SK-N-SH (cell line): ENCODE data around the gene HS6ST1. TPM values are rescaled to one million over a fixed set of nuclear protein-coding genes. Genes with fewer than 3 reads are reported as not detected.

ENCODE experiments used
- CTCF ChIA-PET: fragments of 300-600, 350-600 bp; formaldehyde crosslinking; extraction: SDS; loops from one replicate; lab custom pipeline; 2021; lab: Yijun Ruan, JAX
- POLR2A ChIA-PET: fragments of 350-600 bp; sonication (Branson Sonifier 250); formaldehyde crosslinking; extraction: SDS; loops from one replicate; lab custom pipeline; 2020; ENCODE audit warnings: antibody characterized with exemption, inconsistent platforms; lab: Yijun Ruan, JAX
- DNase-seq: peaks from one replicate; pipeline ENCODE4 v3.0.0; 2012
- H2AFZ ChIP-seq: fragments of 200-600 bp; sonication (generic); 2 replicates; pipeline ENCODE4 v1.8.1; 2016; ENCODE audit warnings: antibody characterized with exemption, mild to moderate bottlenecking, low read depth
- H3F3A ChIP-seq: fragments of 200-600 bp; sonication (generic); replicated peaks from 2 replicates; pipeline ENCODE3; 2016; ENCODE audit warnings: antibody characterized with exemption, mild to moderate bottlenecking; ENCODE audit not compliant: insufficient read depth
- H3K27ac ChIP-seq, 2 experiments: fragments of 200-500 bp in 1 of 2; fragments of 200-600 bp in 1 of 2; sonication (Bioruptor generic) in 1 of 2; sonication (generic), shearing (Covaris generic) in 1 of 2; 2 replicates each; pipeline versions ENCODE4 v1.5.1 to v1.6.1; 2014 to 2016; ENCODE audit warnings: low read depth in 2 of 2, inconsistent platforms in 1 of 2, low read length in 1 of 2, mild to moderate bottlenecking in 1 of 2, mixed read lengths in 1 of 2
- H3K27me3 ChIP-seq: fragments of 200-600 bp; sonication (generic), shearing (Covaris generic); 2 replicates; pipeline ENCODE4 v1.6.1; 2016; ENCODE audit warnings: mixed run types; ENCODE audit not compliant: insufficient read depth
- H3K36me3 ChIP-seq, 2 experiments: fragments of 200-500 bp in 1 of 2; fragments of 200-600 bp in 1 of 2; sonication (Bioruptor generic) in 1 of 2; sonication (generic) in 1 of 2; replicated peaks in 1 of 2; 2 replicates each; pipeline versions ENCODE3 to v1.5.1; 2014 to 2016; ENCODE audit warnings: low read length in 1 of 2, mild to moderate bottlenecking in 1 of 2; ENCODE audit not compliant: insufficient read depth in 2 of 2, control insufficient read depth in 1 of 2
- H3K4me1 ChIP-seq, 2 experiments: fragments of 200-500 bp in 1 of 2; fragments of 200-600 bp in 1 of 2; sonication (Bioruptor generic) in 1 of 2; sonication (generic), shearing (Covaris generic) in 1 of 2; 2 replicates each; pipeline versions ENCODE4 v1.5.1 to v1.6.1; 2014 to 2016; ENCODE audit warnings: low read depth in 1 of 2, low read length in 1 of 2, mixed run types in 1 of 2; ENCODE audit not compliant: insufficient read depth in 2 of 2, control insufficient read depth in 1 of 2
- H3K4me2 ChIP-seq: fragments of 200-600 bp; sonication (generic), shearing (Covaris generic); 2 replicates; pipeline ENCODE4 v1.6.1; 2017; ENCODE audit warnings: mixed run types
- H3K4me3 ChIP-seq, 2 experiments: fragments of 200-500 bp in 1 of 2; fragments of 200-600 bp in 1 of 2; sonication (Bioruptor generic) in 1 of 2; sonication (generic), shearing (Covaris generic) in 1 of 2; 2 replicates each; pipeline versions ENCODE4 v1.5.1 to v1.8.1; 2014 to 2016; ENCODE audit warnings: low read depth in 2 of 2, inconsistent platforms in 1 of 2, low read length in 1 of 2, mild to moderate bottlenecking in 1 of 2, mixed read lengths in 1 of 2, moderate library complexity in 1 of 2
- H3K79me2 ChIP-seq: fragments of 200-600 bp; sonication (generic); 2 replicates; pipeline ENCODE4 v1.8.1; 2017; ENCODE audit warnings: mild to moderate bottlenecking; ENCODE audit not compliant: insufficient read depth
- H3K9ac ChIP-seq: fragments of 200-600 bp; sonication (generic); 2 replicates; pipeline ENCODE4 v1.6.1; 2017; ENCODE audit warnings: mixed run types
- H3K9me2 ChIP-seq: fragments of 200-600 bp; sonication (generic); 2 replicates; pipeline ENCODE4 v1.6.1; 2017; ENCODE audit warnings: mixed run types
- H3K9me3 ChIP-seq: fragments of 200-600 bp; sonication (generic); 2 replicates; pipeline ENCODE4 v1.6.1; 2017; ENCODE audit warnings: mixed run types, mild to moderate bottlenecking, moderate library complexity
- H4K20me1 ChIP-seq: fragments of 200-600 bp; sonication (generic); 2 replicates; pipeline ENCODE4 v1.6.1; 2017; ENCODE audit warnings: mild to moderate bottlenecking, mixed run types; ENCODE audit not compliant: insufficient read depth
- CHD2 ChIP-seq: fragments of 150-350 bp; IDR thresholded peaks from 2 replicates; pipeline ENCODE4 v1.6.1; 2018; ENCODE audit warnings: low read length; ENCODE audit not compliant: partially characterized antibody
- FOSL2 ChIP-seq: IDR thresholded peaks from 2 replicates; pipeline ENCODE4 v1.4.0; 2012; ENCODE audit warnings: low read depth, mild to moderate bottlenecking, moderate library complexity, borderline replicate concordance
- FOXM1 ChIP-seq: IDR thresholded peaks from 2 replicates; pipeline ENCODE4 v1.4.0; 2012; ENCODE audit warnings: low read depth, mild to moderate bottlenecking
- GATA2 ChIP-seq: sonication (generic); formaldehyde crosslinking; IDR thresholded peaks from 2 replicates; pipeline ENCODE4 v1.5.0; 2020; ENCODE audit warnings: mild to moderate bottlenecking, missing genetic modification reagents
- IRF3 ChIP-seq: fragments of 150-350 bp; IDR thresholded peaks from 2 replicates; pipeline ENCODE4 v1.6.1; 2016; ENCODE audit warnings: mild to moderate bottlenecking, low read depth, low read length
- JUND ChIP-seq: IDR thresholded peaks from 2 replicates; pipeline ENCODE4 v1.4.0; 2012
- MEF2A ChIP-seq: IDR thresholded peaks from 2 replicates; pipeline ENCODE4 v1.4.0; 2012; ENCODE audit warnings: low read depth, borderline replicate concordance
- MXI1 ChIP-seq: IDR thresholded peaks from 2 replicates; pipeline ENCODE4 v1.6.1; 2012; ENCODE audit warnings: mild to moderate bottlenecking, low read depth, low read length, improper control_type of control experiment
- NFIC ChIP-seq: IDR thresholded peaks from 2 replicates; pipeline ENCODE4 v1.4.0; 2012; ENCODE audit warnings: borderline replicate concordance
- NRF1 ChIP-seq: IDR thresholded peaks from 2 replicates; pipeline ENCODE4 v1.6.1; 2012; ENCODE audit warnings: low read depth, mild to moderate bottlenecking, low read length
- RAD21 ChIP-seq: IDR thresholded peaks from 2 replicates; pipeline ENCODE4 v1.6.1; 2012; ENCODE audit warnings: mild to moderate bottlenecking, low read length
- RCOR1 ChIP-seq: fragments of 150-350 bp; IDR thresholded peaks from 2 replicates; pipeline ENCODE4 v1.6.1; 2017; ENCODE audit warnings: antibody characterized with exemption, low read length
- RFX5 ChIP-seq: IDR thresholded peaks from 2 replicates; pipeline ENCODE4 v1.6.1; 2012; ENCODE audit warnings: mild to moderate bottlenecking, improper control_type of control experiment, low read length
- RXRA ChIP-seq: IDR thresholded peaks from 2 replicates; pipeline ENCODE4 v1.4.0; 2012; ENCODE audit warnings: low read depth, mild to moderate bottlenecking, borderline replicate concordance
- TAF1 ChIP-seq: IDR thresholded peaks from 2 replicates; pipeline ENCODE4 v1.6.1; 2012; ENCODE audit warnings: low read depth, mild to moderate bottlenecking, low read length, moderate library complexity, borderline replicate concordance
- TCF12 ChIP-seq: IDR thresholded peaks from 2 replicates; pipeline ENCODE4 v1.4.0; 2012
- TEAD4 ChIP-seq: IDR thresholded peaks from 2 replicates; pipeline ENCODE4 v1.4.0; 2012; ENCODE audit warnings: mild to moderate bottlenecking, borderline replicate concordance; ENCODE audit not compliant: insufficient read depth
- USF1 ChIP-seq: IDR thresholded peaks from 2 replicates; pipeline ENCODE4 v1.4.0; 2012; ENCODE audit warnings: low read depth, borderline replicate concordance
- WGBS: methylation state at CpG from one replicate; pipeline ENCODE4 v1.1.6; 2017; ENCODE audit warnings: low lambda C conversion rate; 5-methylcytosine and 5-hydroxymethylcytosine counted together
- polyA plus RNA-seq, 3 experiments: library from polyadenylated mRNA; depleted of rRNA; stranded (reverse); fragments of >200 nt; gene quantifications; 2 replicates each; pipeline ENCODE4 v1.2.3, GENCODE V29; 2012
- TF ChIP-seq, protein P1 (sequence below): IDR thresholded peaks from 2 replicates; pipeline ENCODE4 v1.4.0; 2012; ENCODE audit warnings: low read depth

Gene HS6ST1
- polyA plus RNA-seq, 1 of the 3 experiments (the other 2 are of a cell fraction) = 5.9 TPM

DNA sequence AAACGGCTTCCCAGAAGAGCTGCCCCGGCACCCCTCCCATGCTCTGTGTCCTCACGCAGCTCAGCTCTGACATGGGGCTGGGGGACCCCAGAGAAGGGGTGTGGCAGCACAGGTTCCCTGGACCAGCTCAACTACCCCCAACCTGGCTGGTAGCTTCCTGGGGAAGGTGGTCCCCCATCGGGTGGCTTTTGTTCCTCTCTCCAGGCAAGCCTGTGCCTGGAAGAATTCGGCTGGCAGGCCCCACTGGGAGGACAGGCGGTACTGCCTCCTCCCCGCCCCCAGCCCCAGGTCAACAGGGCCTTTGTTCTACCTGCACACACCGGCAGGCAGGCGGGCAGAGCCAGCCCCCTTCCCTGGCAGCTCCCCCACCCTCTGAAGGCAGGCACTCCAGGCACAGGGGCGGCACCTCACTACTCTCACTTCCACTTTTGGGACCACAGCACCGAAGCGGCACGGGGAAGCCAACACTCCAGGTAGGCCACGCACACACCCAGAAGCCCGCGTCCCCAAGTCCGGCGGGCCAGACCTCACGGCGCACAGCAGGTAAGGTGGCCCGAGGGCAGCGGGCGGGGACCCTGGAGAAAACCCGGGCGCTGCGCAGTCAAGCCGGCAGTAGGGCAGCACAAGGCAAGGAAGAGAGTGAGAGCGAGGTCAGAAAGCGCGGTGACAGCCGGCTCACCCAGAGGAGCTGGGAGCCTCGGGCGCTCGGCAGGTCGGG is 1.3 kb downstream of the HS6ST1 start:
- no peak overlapping the region for H3K27ac ChIP-seq
- no peak overlapping the region for H3K9ac ChIP-seq
- H2AFZ ChIP-seq = no peak overlapping the region
- H3K4me1 ChIP-seq = peaks cover 3 to 58% of the 10 kb centered on the region in 2 experiments; a peak in 2 of 4 replicates
- CTCF ChIA-PET = interaction anchor here (0.7 to 3.3 kb wide), 5 partner anchors 34 to 1606 kb away, joined by 3 to 23 read pairs (median 4); no protein-coding TSS in a partner anchor
- DNase-seq = peak; percentile 63
- no peak for TF ChIP-seq MXI1
- TF ChIP-seq USF1 = no peak
- no peak for TF ChIP-seq RXRA
- TF ChIP-seq RCOR1 = no peak
- TF ChIP-seq, protein P1, sequence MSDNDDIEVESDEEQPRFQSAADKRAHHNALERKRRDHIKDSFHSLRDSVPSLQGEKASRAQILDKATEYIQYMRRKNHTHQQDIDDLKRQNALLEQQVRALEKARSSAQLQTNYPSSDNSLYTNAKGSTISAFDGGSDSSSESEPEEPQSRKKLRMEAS = no peak
- TF ChIP-seq JUND = no peak
- TF ChIP-seq NFIC = no peak
- no peak for TF ChIP-seq TCF12
- TF ChIP-seq NRF1 = no peak
- no peak for TF ChIP-seq RFX5
- H3F3A ChIP-seq = no peaks in the 10 kb centered on the region
- peaks cover 0 to 2% of the 10 kb centered on the region in 2 experiments for H3K36me3 ChIP-seq
- H4K20me1 ChIP-seq = peaks cover 52% of the 10 kb centered on the region
- H3K4me2 ChIP-seq = peak overlapping the region; percentile 96
- no peaks in the 10 kb centered on the region for H3K9me3 ChIP-seq
- no peaks in the 10 kb centered on the region for H3K27me3 ChIP-seq
- POLR2A ChIA-PET = interaction anchor here (1.1 to 1.2 kb wide), 2 partner anchors 96 to 109 kb away, joined by 3 read pairs; no protein-coding TSS in a partner anchor
- WGBS = 34% methylated on average over 26 of the region's 35 CpGs
- H3K79me2 ChIP-seq = peaks cover 6% of the 10 kb centered on the region; the same call in 1 of the 2 replicates
- H3K9me2 ChIP-seq = no peaks in the 10 kb centered on the region
- peak overlapping the region; percentile 64 for H3K4me3 ChIP-seq

DNA sequence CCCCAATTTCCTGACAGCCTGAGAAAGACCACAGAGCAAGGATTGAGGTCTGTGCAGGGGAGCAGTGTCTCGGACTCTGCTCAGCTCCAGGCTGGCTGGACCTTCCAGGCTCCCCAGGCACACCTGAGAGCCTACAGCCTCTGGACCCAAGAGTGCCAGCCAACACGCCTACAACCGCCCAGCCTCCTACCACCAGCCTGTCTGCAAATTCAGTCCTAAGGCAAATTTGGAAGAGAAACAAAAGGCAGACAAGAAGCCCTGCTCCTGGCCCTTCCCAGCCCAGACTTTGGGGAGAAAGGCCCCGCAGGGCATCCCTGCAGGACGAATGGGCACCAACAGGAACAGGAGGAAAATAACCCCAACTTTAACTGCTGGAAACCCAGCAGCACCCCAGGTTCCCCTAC is 1.9 kb downstream of the HS6ST1 start:
- POLR2A ChIA-PET = interaction anchor here (1.1 to 1.2 kb wide), 2 partner anchors 96 to 110 kb away, joined by 3 read pairs; no protein-coding TSS in a partner anchor
- Histone ChIP-seq H3K27me3 (no peaks in the 10 kb centered on the region), H3K9ac (no peak overlapping the region), H3K4me2 (peak overlapping the region; percentile 96), H2AFZ (no peak overlapping the region), H3K79me2 (peaks cover 6% of the 10 kb centered on the region; the same call in 1 of the 2 replicates), H3F3A (no peaks in the 10 kb centered on the region), H3K36me3 (peaks cover 0 to 2% of the 10 kb centered on the region in 2 experiments), H3K9me2 (no peaks in the 10 kb centered on the region), H3K4me3 (peak overlapping the region; percentile 64), H3K9me3 (no peaks in the 10 kb centered on the region), H3K27ac (no peak overlapping the region)
- CTCF ChIA-PET = interaction anchor here (0.7 to 3.3 kb wide), 6 partner anchors 34 to 1606 kb away, joined by 3 to 23 read pairs (median 4); no protein-coding TSS in a partner anchor
- 100% methylated on average over 4 of the region's 5 CpGs for WGBS
- TF ChIP-seq FOXM1 = no peak
- no peak for TF ChIP-seq CHD2
- TF ChIP-seq TEAD4 = no peak
- no peak for TF ChIP-seq MEF2A
- TF ChIP-seq RAD21 = no peak
- no peak for TF ChIP-seq TAF1
- TF ChIP-seq, protein P1 = no peak
- no peak for TF ChIP-seq RCOR1
- no peak for TF ChIP-seq USF1
- TF ChIP-seq FOSL2 = no peak
- no peak for TF ChIP-seq GATA2
- no peak for TF ChIP-seq IRF3
- TF ChIP-seq, all 33 proteins: peak for 0
- Histone ChIP-seq H3K4me1 (peaks cover 3 to 62% of the 10 kb centered on the region in 2 experiments; a peak in 2 of 4 replicates), H4K20me1 (peaks cover 56% of the 10 kb centered on the region)
- peak; percentile 23 for DNase-seq
